ENCODE results near the gene GALK1. TPM values are rescaled to one million over a fixed set of nuclear protein-coding genes. Genes with fewer than 3 reads are reported as not detected.

The GALK1 gene
- total and polyA plus RNA-seq, 2 of the 13 experiments (the other 11 are each of a cell fraction or from before 2014, with no cell fraction given): 59.9 to 93.6 TPM

DNA sequence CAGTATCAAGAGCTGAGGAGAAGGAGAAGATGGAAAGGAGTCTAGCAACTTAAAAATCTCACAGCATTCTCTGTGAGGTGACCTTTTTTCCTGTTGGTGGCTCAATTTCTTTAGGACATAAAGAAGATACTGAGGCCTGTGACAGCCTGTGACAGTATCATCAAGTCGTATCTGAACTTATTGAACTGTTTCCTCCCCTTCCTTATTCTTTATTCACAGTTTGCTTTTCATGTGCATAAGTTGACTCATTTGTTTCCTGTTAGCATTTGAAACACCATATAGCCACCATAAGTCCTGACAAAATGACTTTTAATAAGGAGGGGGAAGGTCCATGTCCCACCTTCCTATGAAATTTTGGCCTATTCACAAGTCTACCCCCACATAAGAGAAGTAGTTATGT, 28.5 kb upstream of the GALK1 start:
- no peak for FAIRE-seq
- no peaks in the 10 kb centered on the region for H3K27me3 ChIP-seq (ENCODE audit: control insufficient read depth in 1 of 2, insufficient read depth in 2 of 2, low read length in 2 of 2)
- no peak overlapping the region for H3K4me2 ChIP-seq (ENCODE audit: low read depth, low read length)
- POLR2A ChIA-PET: interaction anchor here (4.2 to 6.0 kb wide), 2 partner anchors 14 kb away, joined by 45 to 52 read pairs; a partner anchor contains a TSS
- no peak overlapping the region for H3K9ac ChIP-seq (ENCODE audit: insufficient read depth, low read depth, low read length)
- CTCF ChIA-PET (ENCODE audit: low intra/inter-chr PET ratio, low total read pairs): no interaction called here
- peaks cover 80% of the 10 kb centered on the region for H3K79me2 ChIP-seq (ENCODE audit: insufficient read depth, low read length)
- peaks cover 11 to 50% of the 10 kb centered on the region in 2 experiments for H3K36me3 ChIP-seq (replicated peaks in 1 of 2; ENCODE audit: control insufficient read depth in 1 of 2, insufficient read depth in 2 of 2, low read length in 2 of 2)
- BruUV-seq (replicated peaks): no TSS peak
- H3K4me1 ChIP-seq (ENCODE audit: insufficient read depth, low read length): peaks cover 18% of the 10 kb centered on the region
- in situ Hi-C loops (cut with HindIII; ENCODE audit: extremely low pct_ligation_motif_present, low pct_unique_long_range_greater_than_20kb) (no loop called here), intact Hi-C loops (cut with micrococcal nuclease; ENCODE audit: unreplicated experiment) (no loop called here)
- no peak overlapping the region for H3K4me3 ChIP-seq (replicated peaks in 1 of 3; ENCODE audit: insufficient read depth in 1 of 3, low read depth in 2 of 3, low read length in 3 of 3)
- no peak for DNase-seq (ENCODE audit: low spot score)
- 94% methylated on average over 1 of the region's 1 CpG for WGBS (ENCODE audit: low lambda C conversion rate)
- TF ChIP-seq ZNF274 (CRISPR knock-in tag; IDR thresholded peaks at IDR 0.05) (no peak), DPF2 (CRISPR knock-in tag; IDR thresholded peaks at IDR 0.05; ENCODE audit: borderline replicate concordance, low read depth) (no peak), ZEB1 (IDR thresholded peaks at IDR 0.05; ENCODE audit: insufficient replicate concordance, low read depth) (no peak), SNAPC5 (CRISPR knock-in tag; IDR thresholded peaks at IDR 0.05; ENCODE audit: borderline replicate concordance) (no peak), RBFOX2 (IDR thresholded peaks at IDR 0.05; ENCODE audit: low read depth, low read length) (no peak), ZSCAN29 (CRISPR knock-in tag; conservative IDR thresholded peaks at IDR 0.05) (no peak), ZBTB40 (IDR thresholded peaks at IDR 0.05) (no peak), ZBTB40 (CRISPR knock-in tag; IDR thresholded peaks at IDR 0.05) (no peak), ZIK1 (CRISPR knock-in tag; IDR thresholded peaks at IDR 0.05; ENCODE audit: borderline replicate concordance, low read depth) (no peak)
- TF ChIP-seq, protein P1, sequence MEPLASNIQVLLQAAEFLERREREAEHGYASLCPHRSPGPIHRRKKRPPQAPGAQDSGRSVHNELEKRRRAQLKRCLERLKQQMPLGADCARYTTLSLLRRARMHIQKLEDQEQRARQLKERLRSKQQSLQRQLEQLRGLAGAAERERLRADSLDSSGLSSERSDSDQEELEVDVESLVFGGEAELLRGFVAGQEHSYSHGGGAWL (CRISPR knock-in tag; IDR thresholded peaks at IDR 0.05): no peak
- TF ChIP-seq, protein P2, sequence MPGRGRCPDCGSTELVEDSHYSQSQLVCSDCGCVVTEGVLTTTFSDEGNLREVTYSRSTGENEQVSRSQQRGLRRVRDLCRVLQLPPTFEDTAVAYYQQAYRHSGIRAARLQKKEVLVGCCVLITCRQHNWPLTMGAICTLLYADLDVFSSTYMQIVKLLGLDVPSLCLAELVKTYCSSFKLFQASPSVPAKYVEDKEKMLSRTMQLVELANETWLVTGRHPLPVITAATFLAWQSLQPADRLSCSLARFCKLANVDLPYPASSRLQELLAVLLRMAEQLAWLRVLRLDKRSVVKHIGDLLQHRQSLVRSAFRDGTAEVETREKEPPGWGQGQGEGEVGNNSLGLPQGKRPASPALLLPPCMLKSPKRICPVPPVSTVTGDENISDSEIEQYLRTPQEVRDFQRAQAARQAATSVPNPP (CRISPR knock-in tag; IDR thresholded peaks at IDR 0.05): no peak
- ATAC-seq: no peak
- no peaks in the 10 kb centered on the region for H3K9me3 ChIP-seq (ENCODE audit: low read length)
- H3K27ac ChIP-seq (ENCODE audit: extremely low read length, insufficient read depth, low read length): no peak overlapping the region
- H4K20me1 ChIP-seq (ENCODE audit: insufficient read depth, low read length): 0 out of 2 replicates have a peak, but pooled peaks cover 5% of the 10 kb centered on the region
- H2AFZ ChIP-seq (ENCODE audit: low read length): no peak overlapping the region

Data from HepG2 (cell line).